ENCODE data around the gene ZC3H12C.

ZC3H12C gene

DNA sequence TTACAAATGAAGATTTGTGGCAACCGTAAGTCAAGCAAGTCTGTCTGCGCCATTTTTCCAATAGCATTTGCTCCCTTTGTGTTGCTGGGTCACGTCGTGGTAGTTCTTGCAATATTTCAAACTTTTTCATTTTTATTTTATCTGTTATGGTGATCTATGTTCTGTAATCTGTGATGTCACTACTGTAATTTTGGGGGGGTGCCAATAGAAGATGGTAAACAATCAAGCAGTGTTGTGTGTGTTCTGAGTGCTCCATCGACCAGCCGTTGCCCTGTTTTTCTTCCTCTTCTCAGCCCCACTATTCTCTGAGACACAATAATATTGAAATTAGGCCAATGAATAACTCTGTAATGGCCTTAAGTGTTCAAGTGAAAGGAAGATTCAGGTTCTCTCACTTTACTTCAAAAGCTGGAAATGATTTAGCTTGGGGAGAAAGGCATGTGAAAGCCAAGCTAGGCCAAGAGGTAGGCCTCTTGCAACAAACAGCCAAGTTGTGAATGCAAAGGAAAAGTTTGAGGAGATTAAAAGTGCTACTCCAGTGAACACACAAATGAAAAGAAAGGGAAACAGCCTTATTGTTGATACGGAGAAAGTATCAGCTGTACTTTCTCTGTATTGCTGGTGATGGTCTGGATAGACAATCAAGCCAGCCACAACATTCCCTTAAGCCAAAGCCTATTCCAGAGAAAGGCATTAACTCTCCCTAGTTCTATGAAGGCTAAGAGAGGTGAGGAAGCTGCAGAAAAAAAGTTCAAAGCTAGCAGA, 7.5 kb downstream of the ZC3H12C start:
- no peak for DNase-seq

DNA sequence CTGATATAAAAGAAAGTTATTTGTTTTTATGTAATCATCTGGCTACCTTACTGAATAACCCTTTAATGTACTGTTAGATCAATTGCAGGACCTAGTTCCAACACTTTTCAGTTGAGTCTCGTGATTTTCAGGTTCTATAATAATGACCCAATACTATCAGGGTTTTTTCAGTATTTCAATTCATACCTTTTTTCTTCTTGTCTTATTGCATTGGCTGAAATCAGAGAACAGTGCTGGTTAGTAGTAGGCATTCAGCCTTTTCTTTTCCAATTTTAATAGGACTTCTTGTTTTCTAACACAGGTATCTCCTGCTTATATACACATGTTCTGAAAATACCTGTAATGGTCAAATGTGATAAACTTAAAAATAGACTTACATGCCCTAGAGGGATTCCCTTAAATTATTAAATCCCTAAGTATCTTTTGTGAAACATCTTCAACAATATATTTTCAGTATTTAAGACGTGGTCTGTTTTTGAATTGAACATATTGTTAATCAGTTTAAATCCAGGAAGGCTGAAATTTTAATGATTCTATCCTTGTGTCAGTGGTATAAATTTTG, 13.6 kb downstream of the ZC3H12C start:
- no peak for DNase-seq

DNA sequence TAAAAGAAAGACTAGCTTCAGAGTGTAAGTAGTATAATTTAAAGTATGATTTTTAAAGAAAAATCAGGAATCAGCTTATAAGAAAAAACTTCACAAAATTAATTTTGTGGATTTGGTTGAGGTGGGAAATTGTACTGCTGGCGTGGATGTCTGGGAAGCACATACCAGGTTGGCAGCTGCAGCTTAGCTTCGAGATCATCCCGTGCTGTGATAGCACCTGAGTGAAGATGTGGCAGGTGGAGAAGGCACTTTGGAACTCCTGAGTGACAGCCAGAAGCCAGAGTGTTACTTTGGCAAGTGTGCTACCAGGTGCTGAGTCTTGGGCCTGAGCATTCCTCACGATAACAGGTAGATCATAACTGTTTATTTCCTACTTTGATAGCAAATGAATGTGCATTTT, 17.7 kb downstream of the ZC3H12C start:
- no peak for DNase-seq

DNA sequence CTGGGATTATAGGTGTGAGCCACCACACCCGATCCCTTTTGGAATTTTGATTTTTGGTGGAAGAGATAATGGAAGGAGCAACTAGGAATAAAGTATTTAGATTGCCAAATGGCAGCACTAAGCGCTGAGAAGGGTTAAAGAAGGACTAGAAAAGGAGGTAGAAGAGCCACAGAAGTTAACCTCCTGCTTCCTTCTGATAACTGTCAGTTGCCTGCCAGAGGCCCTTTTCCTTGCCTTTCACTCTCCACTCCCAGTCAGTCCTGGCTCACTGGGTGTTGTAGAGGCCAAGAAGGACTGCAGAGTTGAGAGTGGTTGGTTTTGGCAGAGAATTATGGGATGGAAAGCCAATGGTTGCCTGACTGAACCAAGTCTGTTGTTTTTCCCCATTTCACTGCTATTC, 19.3 kb downstream of the ZC3H12C start:
- no peak for DNase-seq

DNA sequence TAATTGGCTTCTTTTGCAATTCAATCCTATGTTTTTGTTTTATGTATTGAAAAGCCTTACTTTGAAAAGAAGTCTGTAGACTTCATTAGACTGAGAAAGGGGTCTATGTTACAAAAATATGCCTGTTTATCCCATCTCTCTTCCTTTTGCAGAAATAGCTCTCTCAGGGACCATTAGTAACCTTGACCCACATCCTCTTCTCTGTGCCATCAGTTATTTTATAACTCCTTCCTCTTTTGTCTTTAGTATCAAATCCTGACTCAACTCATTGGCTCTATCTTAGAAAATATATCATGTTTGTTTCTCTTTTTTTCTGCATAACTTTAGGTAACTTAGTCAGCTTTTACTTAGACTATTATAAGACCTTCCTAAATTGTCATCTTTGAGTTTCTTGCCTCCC, 20.3 kb downstream of the ZC3H12C start:
- DNase-seq = no peak

DNA sequence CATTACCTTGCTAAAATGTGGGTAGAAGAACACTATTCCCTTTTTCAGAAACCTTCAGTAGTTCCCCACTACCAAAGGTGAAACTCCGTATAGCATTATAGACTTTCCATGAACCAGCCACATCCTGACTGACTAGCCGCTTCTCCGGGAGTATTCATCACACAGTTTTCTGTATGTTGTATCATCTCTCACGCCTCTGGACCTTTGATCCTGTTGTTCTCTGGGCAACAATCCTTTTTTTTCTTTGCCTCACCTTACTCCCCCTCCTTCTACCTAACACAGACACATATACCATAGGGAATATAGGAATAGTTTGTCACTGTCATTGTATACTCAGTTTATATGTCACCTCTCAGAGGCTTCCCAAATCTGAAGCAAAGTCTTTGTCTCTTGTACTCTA, 20.8 kb downstream of the ZC3H12C start:
- no peak for DNase-seq

DNA sequence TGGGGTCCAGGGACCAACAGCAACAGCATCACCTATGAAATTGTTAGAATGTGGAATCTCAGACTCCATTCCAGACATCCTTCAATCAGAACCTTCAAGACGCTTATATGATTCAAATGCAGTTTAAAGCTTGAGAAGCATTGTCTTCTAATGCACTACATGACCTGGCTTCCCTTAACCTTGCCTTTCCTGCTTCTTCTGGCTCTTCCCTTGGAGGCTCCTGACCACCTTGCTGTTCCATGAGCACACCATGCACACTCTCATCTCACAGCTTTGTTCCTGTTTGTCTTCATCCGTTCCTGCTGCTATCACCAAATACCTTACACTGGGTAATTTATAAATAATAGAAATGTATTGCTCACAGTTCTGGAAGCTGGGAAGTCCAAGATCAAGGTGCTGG, 26.1 kb downstream of the ZC3H12C start:
- DNase-seq = no peak

DNA sequence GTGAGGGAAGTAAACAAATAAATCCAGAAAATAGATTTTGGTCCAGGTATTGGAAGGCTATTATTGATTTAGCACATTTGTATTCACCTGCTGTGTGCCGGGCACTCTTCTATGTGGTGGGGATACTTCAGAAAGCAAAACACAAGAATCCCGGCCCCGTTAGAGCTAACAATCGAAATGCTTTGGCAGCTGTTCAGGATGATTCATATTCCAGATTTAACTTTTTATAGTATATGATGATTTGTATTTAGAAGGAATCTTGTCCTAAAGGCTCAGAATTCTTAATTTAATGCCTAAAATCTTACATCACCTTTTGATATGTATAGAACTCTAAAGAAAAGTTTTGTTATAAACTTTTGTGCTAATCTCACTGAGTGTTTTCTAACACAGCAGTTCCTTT, 28.0 kb downstream of the ZC3H12C start:
- DNase-seq = no peak

DNA sequence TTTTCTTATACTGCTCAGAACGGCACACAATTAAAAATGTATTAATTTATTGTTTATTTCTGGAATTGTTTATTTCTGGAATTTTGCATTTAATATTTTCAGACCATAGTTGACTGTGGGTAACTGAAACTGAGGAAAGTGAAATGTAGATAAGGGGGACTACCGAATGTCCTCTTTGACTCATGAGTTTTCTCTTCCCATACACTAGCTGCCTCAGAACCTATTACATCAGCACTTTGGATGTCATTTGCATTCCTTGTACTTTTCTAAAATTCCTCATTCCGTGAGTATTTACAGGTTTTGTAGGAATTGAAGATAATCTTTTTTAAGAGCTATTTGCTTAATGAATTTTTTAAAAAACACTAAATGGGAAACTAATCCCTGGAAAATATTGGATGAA, 29.8 kb downstream of the ZC3H12C start:
- no peak for DNase-seq

DNA sequence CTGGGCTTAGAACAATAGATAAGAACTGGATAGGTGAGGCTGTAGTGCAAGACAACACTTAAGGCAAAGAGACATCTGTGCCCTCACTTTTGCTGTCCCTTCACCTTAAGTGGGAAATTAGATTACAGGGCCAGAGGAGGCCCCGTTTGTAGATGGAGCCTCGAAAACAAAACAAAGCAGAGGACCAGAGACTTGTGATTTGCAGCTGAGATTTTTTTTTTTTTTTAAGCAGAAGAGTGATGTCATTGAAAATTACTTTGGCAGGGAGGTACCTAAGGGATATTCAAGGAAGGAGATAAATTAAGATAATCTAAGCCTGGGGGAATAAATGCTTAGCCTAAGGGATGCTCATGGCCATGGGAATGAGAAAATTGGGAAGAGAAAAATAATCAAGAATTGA, 31.4 kb downstream of the ZC3H12C start:
- DNase-seq = no peak

DNA sequence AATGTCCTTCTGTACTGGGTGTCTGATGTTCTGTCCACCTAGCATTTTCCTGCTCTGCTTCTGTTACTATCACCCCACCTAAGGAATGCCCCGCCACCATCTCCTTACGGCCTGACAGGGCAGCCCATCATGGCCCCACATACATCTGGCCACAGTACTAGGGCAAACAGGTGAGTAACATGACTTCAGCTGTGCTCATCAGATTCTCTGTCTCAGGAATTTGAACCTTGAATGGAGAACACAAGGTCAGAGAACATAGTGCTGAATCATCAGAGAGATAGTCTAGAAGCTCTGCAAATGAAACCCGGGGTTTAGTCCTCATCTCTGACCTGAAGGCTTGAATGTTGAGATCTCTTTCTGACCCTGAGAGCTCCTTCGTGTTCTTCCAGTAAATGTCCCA, 32.4 kb downstream of the ZC3H12C start:
- no peak for DNase-seq

DNA sequence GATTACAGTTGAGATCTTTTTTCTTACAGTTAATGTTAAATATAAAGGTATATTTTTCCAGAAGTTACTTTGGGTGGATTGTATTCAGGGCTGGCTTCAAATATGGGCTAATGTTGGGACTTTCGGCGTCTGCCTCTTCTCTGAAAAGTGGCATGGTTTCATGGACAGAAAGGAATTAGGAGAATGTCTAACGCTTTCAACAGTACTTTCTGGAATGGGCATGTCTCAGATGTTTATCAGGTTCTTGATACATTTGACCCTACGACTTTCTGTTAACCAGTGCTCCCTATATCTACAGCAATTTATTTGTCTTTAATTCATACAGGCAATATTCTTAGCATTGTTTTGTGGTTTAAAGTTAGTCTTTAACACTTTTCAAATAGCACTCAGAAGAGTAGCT, 33.7 kb downstream of the ZC3H12C start:
- no peak for DNase-seq

DNA sequence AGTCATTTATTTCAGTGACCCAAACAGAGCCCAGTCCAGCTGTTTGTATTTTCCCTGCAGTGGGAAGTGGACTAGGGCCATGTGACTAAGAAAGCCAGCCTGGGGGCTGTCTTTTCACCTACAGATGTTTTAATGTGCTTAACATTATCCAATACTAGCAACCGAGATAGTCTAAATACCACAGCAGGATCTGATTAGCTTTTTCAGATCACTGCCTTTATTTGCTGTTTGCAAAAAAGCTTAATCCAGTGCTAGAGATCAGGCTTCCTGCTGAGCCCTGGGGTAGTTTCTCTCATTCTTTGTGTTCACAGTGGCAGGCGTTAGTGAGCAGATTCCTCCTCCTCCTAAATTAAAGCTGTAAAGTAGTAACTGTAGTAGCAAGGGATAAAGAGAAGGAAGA, 35.0 kb downstream of the ZC3H12C start:
- no peak for DNase-seq

DNA sequence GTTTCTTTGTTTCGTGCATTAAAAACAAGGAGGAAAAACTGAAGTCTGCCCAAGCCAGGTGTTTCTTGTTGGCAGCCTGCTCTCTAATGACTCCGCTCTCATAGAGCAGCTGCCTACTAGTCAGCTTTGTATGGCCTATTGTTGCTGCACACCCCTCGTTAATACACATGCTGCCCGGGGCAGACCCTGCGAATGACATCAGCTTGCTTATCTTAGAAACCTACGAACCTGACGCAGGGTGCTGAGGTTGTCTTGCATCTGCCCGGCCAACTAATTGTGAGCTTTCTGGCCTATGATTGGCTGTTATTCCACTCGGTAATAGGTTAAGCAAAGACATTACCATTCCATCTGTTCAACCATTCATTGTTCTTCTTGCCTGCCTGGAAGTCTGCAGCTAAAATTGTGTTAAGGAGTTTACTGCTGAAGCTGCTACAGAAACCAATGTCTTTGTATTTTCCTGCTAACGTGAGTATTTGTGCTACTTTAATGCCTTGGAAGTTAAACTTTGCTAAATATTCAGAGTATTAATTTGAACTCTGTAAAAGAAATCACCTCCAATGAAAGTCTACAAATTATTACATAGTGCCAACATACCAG, 37.5 kb downstream of the ZC3H12C start:
- DNase-seq = no peak

DNA sequence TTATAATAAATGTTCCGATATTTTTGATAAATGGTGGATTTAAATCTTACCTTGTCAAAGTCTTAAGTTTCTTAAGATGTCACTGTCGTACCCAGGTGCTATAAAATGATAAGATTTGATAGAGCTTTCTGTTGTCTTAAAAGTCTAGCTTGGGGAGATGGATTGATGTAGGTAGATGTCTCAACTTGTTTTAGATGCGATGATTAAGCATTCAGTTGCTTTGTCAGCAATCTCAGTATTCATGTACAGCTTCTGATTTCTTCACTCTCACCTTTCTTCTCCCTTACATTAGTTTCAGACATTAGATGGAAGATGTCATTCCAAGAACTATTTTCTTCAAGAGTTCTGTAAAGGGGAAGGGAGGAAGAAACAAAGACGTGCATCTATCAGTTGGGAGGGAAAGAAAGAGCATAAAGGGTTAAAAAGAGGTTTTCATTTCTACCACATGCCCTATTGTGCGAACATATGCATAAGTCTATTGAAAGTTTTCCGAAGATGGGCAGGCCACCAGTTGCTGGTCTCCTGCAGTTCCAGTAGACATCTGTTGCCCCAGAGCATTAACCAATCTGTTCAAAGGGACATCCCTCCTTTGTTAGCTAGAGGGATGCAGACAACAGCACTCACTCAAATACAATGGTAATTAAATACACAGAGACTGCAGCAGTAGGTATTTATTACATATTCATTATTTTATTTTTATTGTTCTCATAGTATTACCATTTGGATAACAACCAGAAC, 38.4 kb downstream of the ZC3H12C start:
- no peak for DNase-seq

DNA sequence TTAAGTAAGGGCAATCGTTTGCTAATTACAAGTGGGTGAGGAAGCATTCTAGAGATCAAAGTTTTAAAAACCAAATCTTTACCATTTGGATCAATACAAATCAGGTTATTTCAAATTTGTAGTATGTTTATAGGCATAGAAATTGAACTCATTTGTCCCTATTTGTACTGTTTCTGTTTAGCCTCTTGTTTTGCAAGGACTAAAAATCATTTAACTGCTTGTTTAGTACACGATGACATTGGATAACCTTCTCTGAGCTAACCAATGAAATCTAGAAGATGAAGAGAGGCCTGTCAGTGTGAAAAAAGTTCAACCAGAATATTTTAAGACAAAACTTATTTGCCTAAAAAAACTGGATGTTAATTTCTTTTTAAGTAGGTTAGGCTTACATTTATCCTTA, 40.0 kb downstream of the ZC3H12C start:
- DNase-seq = no peak

DNA sequence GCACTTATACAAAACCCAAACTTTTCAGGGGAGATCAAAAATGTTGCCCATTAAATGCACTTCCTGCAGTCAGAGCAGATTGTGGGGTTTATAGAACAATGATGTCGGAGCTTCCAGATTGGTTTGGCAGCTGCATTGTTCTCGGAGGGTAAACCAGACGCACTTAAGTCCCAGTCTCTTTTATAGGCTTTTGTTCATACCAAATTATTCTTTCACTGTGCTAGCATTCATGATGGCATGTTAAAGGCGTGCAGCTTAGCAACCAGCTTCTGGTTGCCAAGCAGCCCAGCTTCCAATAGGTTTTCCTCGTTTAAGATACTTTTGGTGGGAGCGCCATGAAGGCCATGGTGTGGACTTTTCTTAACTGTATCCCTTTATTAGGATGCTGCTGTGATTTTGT, 40.9 kb downstream of the ZC3H12C start:
- no peak for DNase-seq

DNA sequence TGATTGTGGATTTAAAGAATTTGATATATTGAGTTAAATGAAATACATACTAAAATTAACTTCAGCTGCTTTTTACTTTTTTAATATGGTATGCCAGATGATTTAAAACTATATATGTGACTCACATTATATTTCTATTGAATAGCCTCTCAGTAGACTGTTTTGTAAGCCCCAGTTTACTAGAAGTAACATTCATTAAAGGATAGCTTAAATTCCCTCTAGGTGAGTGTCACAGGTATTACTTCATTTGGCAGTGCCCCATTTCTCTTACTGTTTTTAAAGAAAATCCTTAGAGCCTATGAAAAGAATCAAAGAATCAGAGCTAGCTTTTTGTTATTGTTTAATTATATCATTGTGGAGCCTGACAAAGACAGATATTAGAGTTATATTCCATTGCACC, 48.6 kb downstream of the ZC3H12C start:
- DNase-seq = no peak

DNA sequence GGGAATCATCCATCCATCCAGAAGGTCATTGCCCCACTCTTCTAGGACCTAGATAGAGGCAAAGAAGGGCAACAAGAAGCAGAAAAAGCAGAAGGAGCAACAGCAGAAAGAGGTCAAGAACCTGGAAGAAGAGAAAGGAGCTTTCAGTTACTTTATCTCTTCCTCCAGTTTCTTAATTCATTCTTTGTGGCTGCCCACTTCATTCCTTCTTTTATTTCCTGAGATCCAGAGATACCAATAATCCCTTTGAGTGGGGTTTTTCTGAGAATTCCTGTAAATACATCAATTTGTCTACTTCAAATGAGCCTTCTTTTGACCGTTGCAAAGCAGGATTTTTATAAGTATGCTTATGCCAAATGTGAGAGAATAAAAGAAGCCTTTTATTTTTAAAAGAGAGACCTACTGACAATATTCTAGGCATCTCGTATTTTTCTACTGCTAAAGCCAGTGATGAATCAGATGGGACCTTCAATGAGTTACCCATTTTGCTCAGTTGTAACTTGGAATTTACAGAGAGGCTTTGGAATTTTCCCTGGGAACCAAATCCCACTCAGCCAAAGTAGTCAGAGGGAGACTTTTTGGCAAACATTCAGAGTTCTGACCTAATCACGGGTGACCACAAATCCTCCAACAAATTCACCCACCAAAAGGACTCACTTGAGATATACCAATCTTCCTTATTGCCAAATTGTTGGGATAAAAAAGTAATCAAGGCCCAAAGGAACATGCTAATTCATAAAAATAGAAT, 54.9 kb downstream of the ZC3H12C start:
- no peak for DNase-seq

DNA sequence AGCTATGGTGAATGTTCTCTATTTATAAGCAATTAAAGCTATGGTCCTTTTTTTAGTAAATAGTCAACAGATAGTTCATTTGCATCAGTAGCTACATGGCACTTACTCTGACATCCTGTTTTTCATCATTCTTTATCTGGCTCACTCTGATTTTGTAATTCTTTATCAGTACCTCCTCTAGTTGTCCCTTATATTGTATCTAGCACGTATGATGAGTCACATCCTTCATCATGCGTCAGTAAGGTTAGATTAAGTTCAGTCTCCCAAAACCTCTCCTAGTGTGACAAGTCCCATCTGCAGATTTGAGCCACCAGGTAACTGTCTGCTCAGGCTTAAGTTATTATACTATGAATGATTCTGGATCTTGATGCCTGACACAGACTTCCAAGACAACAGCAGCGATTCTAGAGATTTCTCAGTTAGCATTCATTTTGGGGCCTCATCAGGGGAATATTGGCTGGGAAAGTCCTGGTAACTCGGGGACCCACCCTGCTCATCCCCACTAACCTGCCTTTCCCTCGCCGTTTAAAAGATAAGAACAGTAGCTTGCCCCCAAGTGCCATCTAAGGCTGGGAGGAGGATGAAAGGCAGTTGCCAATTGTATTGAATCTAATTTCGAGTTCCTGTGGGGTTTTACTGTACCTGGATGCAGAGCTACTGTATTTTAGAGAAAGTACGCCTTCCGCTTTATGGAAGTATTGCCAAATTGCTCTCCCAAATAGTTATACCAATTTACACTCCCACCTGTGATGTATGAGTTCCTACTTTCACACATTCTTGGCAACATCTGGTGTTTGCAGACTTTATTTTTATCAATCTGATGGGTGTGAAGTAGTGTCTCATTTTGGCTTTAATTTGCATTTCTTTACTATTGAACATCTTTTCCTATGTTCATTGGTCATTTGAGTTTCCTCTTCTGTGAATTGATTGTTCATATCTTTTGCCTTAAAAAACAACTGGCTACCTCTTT, 55.9 kb downstream of the ZC3H12C start:
- DNase-seq = no peak

DNA sequence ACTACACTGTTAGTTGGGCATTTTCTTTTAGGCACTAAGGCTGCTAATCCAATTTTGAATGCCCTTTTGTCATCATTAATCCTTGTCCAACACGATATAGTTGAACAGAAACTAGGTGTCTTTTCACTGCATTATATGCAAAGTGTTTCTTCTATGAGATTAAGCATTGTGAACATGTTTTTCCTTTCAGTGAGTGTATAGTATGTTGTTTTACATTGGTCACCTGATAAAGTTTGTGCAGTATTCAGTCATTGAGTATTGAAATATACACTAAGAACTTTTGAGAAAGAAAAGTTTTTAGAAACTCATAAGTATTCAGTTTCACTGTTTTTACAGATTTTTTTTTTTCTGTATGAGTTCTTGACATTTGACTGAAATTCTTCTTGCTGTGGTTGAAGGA, 59.0 kb downstream of the ZC3H12C start:
- no peak for DNase-seq

DNA sequence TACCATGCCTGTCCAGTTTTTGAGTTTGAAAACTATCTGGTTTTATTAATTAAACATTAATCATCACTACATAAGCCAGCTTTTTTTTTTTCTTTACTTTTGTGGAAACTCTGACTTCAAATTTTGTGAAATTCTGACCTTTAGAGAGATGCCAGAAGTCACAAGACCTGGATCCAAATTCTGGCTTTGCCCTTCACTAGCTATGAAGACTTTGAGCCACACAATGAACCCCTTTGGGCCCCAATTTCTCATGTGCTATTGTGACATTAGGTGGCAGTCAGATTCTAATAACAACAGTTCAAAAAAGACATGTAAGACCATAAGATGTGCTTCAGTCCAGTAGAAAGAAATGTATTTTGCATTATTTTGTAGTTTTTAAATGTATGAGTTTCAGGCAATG, 60.3 kb downstream of the ZC3H12C start:
- no peak for DNase-seq
